Measurements from ENCODE around the gene RGS1.

Gene RGS1

GRCh38 chr1:192581131-192581927 is 5.8 kb downstream of the RGS1 start:
- DNase-seq (ENCODE audit: low spot score) = no peak

- no peak for DNase-seq (ENCODE audit: low spot score)
Observed at GRCh38 chr1:192584866-192585265, 9.3 kb downstream of the RGS1 start.

GRCh38 chr1:192587386-192588266 is 12.1 kb downstream of the RGS1 start:
- no peak for DNase-seq (ENCODE audit: low spot score)

GRCh38 chr1:192588546-192588945 is 13.0 kb downstream of the RGS1 start:
- DNase-seq (ENCODE audit: low spot score) = peak; percentile 37

- DNase-seq (ENCODE audit: low spot score) = peak; percentile 14
Observed at GRCh38 chr1:192589813-192590212, 14.2 kb downstream of the RGS1 start.

- no peak for DNase-seq (ENCODE audit: low spot score)
Observed at GRCh38 chr1:192592517-192592916, 16.9 kb downstream of the RGS1 start.

GRCh38 chr1:192592981-192593708 is 17.6 kb downstream of the RGS1 start:
- DNase-seq (ENCODE audit: low spot score) = peak; percentile 17

GRCh38 chr1:192595299-192595698 is 19.7 kb downstream of the RGS1 start:
- no peak for DNase-seq (ENCODE audit: low spot score)

DNA sequence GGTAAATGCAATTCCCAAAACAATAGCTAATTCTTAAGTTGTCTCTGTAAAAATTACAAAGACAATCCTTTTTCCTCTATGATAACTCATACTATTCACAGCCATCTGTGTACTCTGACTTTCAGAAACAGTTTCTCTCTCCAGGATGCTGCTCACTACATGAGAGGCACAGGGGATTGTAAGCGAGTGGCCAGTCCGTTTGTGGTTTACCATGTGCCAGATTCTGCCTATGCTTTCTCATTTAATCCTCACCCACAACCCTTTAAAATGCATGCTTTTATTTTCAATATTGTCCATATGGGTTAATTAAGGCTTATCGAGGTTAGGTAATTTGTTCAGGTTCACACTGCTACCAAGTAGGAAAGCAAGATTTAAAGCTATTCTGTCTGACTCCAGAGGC is 23.0 kb downstream of the RGS1 start:
- no peak for DNase-seq (ENCODE audit: low spot score)

GRCh38 chr1:192600275-192600674 is 24.7 kb downstream of the RGS1 start:
- DNase-seq (ENCODE audit: low spot score) = no peak

DNA sequence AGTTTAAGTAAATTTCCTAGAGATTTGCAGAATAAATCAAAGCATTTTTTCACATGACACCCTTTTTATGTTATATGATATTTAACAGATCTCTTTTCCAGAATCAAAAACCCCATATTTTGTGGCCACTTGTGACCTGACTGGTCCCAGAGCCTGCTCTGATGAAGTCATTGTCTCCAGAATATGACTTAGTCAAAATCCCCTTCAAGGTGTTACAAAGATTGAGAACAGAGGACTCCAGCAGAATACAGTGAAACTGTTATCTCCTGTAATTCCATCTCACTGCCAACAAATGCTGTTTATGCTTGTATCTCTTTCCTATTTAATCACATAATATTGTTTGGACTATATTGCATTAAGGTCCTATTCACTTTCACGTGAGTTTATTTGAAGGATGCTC is 25.6 kb downstream of the RGS1 start:
- DNase-seq (ENCODE audit: low spot score) = no peak

DNA sequence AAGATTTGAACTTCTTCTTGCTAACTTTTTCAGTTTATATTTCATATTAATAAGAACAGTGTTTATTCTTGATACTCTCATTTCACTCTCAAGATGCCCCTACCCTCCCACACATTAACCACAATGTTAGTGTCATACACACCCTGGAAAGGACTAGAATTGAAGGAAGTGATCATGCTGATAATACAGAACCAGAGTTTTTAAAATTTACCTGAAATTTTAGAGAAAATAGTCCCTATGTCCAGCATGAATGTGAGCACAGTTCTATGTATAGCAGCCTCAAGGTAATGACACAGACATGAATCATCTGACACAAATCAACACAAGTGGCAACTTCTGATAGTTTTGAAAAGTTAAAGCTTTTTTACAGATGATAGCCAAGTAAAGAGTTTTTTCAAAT is 26.0 kb downstream of the RGS1 start:
- DNase-seq (ENCODE audit: low spot score) = no peak

- no peak for DNase-seq (ENCODE audit: low spot score)
Observed at GRCh38 chr1:192602757-192603156, 27.2 kb downstream of the RGS1 start.

- no peak for DNase-seq (ENCODE audit: low spot score)
Observed at GRCh38 chr1:192603218-192603787, 27.7 kb downstream of the RGS1 start.

- no peak for DNase-seq (ENCODE audit: low spot score)
Observed at GRCh38 chr1:192604979-192605620, 29.5 kb downstream of the RGS1 start.

- no peak for DNase-seq (ENCODE audit: low spot score)
Observed at GRCh38 chr1:192608671-192609070, 33.1 kb downstream of the RGS1 start.

GRCh38 chr1:192609110-192610079 is 33.8 kb downstream of the RGS1 start:
- peak; percentile 37 for DNase-seq (ENCODE audit: low spot score)

- DNase-seq (ENCODE audit: low spot score) = peak; percentile 32
Observed at GRCh38 chr1:192610112-192610889, 34.7 kb downstream of the RGS1 start.

- DNase-seq (ENCODE audit: low spot score) = no peak
Observed at GRCh38 chr1:192615055-192615454, 39.5 kb downstream of the RGS1 start.
